Thoracic aorta (tissue), 2 donors: ENCODE measurements around the gene ZNF689. TPM values are rescaled to one million over a fixed set of nuclear protein-coding genes. Genes with fewer than 3 reads are reported as not detected.

ENCODE experiments used
- ATAC-seq: fragments of 150-250 bp; one replicate; pipeline ENCODE4 v1.8.0; 2017; ENCODE audit warnings: low read depth; ENCODE audit not compliant: insufficient number of reproducible peaks, low FRiP score
- DNase-seq: peaks from one replicate; pipeline ENCODE4 v3.0.0-alpha.2; 2020; ENCODE audit warnings: low spot score
- H3K27ac ChIP-seq, 2 donors: fragments of 200-600 bp; sonication (generic); 1 replicate in 1 of 2; 2 replicates in 1 of 2; pipeline ENCODE4 v1.5.1; 2016; ENCODE audit warnings: mild to moderate bottlenecking in 2 of 2, moderate library complexity in 2 of 2
- H3K27me3 ChIP-seq: fragments of 200-600 bp; sonication (generic); replicated peaks from 2 replicates; pipeline ENCODE4 v1.6.0; 2016; ENCODE audit warnings: mild to moderate bottlenecking; ENCODE audit not compliant: insufficient read depth
- H3K36me3 ChIP-seq: fragments of 200-600 bp; sonication (generic); one replicate; pipeline ENCODE4 v1.5.1; 2016
- H3K4me1 ChIP-seq, 2 donors: fragments of 200-600 bp; sonication (generic); 1 replicate in 1 of 2; 2 replicates in 1 of 2; pipeline versions ENCODE4 v1.5.1 to v1.6.0; 2016; ENCODE audit warnings: low read depth in 2 of 2, mild to moderate bottlenecking in 1 of 2; ENCODE audit not compliant: control insufficient read depth in 1 of 2
- H3K4me3 ChIP-seq: fragments of 200-600 bp; sonication (generic); 2 replicates; pipeline ENCODE4 v1.5.1; 2016; ENCODE audit warnings: mild to moderate bottlenecking
- H3K9me3 ChIP-seq: fragments of 200-600 bp; sonication (generic); 2 replicates; pipeline ENCODE4 v1.5.1; 2016
- total RNA-seq, 2 donors: library from RNA; depleted of rRNA; stranded (reverse); fragments of >200 nt; gene quantifications; one replicate each; pipeline versions ENCODE4 v1.1.0 to v1.2.3, GENCODE V29; 2016
- TF ChIP-seq, protein P1 (sequence below): fragments of 200-600 bp; sonication (generic); IDR thresholded peaks from one replicate; pipeline ENCODE4 v1.5.1; 2019; ENCODE audit warnings: antibody characterized with exemption

The ZNF689 gene
- total RNA-seq, 2 donors from 2014 or later = 7.4 to 17.0 TPM

DNA sequence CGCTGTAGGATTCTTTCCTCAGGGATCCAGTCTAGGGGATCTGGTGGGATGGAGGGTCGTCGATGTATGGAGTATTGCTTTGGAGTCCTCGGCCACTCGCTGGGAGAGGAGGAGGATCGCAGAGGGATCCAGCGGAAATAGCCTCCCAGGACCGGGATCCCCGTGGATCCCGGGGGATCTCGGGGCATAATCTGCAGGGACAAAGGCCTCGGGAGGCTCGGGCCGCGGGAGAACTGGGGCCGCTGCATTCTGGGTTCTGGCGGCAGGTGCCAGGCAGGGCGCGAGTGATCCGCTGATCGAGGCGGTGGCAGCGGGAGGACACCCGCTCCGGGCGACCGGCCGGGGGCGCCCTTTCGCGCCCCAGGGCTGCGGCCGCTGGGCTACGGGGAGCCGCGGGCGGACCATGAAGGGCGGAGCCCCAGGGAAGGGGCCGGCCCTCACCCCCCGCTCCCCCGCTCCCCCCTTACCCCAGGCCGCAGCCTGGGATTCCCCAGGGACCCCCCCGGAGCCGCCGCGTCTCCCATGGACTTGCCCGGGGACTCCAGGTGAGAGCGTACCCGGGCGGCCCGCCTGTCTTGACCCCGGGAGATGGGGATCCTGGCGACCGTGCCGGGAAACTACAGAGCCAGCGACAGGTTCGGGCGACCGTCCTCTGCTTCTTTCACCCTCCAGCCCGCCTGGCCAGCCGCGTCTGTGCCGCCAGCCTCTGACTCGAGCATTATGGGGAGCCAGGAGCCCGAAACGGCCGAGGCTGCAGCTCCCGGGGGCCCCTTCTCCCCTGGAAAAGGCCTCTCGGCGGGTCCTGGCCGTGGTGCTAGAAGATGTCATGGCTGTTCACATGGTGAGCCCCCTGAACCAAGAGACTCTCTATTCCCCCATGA is 41.2 kb upstream of the ZNF689 start:
- no peak for DNase-seq
- Histone ChIP-seq H3K36me3 (peaks cover 35% of the 10 kb centered on the region), H3K27ac (peak overlapping the region; percentile 97 to 99), H3K4me3 (peak overlapping the region; percentile 98), H3K27me3 (no peaks in the 10 kb centered on the region), H3K4me1 (peaks cover 4 to 29% of the 10 kb centered on the region in 2 donors), H3K9me3 (no peaks in the 10 kb centered on the region)
- ATAC-seq = peak; percentile 33
- TF ChIP-seq, protein P1, sequence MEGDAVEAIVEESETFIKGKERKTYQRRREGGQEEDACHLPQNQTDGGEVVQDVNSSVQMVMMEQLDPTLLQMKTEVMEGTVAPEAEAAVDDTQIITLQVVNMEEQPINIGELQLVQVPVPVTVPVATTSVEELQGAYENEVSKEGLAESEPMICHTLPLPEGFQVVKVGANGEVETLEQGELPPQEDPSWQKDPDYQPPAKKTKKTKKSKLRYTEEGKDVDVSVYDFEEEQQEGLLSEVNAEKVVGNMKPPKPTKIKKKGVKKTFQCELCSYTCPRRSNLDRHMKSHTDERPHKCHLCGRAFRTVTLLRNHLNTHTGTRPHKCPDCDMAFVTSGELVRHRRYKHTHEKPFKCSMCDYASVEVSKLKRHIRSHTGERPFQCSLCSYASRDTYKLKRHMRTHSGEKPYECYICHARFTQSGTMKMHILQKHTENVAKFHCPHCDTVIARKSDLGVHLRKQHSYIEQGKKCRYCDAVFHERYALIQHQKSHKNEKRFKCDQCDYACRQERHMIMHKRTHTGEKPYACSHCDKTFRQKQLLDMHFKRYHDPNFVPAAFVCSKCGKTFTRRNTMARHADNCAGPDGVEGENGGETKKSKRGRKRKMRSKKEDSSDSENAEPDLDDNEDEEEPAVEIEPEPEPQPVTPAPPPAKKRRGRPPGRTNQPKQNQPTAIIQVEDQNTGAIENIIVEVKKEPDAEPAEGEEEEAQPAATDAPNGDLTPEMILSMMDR = peak; percentile 61

DNA sequence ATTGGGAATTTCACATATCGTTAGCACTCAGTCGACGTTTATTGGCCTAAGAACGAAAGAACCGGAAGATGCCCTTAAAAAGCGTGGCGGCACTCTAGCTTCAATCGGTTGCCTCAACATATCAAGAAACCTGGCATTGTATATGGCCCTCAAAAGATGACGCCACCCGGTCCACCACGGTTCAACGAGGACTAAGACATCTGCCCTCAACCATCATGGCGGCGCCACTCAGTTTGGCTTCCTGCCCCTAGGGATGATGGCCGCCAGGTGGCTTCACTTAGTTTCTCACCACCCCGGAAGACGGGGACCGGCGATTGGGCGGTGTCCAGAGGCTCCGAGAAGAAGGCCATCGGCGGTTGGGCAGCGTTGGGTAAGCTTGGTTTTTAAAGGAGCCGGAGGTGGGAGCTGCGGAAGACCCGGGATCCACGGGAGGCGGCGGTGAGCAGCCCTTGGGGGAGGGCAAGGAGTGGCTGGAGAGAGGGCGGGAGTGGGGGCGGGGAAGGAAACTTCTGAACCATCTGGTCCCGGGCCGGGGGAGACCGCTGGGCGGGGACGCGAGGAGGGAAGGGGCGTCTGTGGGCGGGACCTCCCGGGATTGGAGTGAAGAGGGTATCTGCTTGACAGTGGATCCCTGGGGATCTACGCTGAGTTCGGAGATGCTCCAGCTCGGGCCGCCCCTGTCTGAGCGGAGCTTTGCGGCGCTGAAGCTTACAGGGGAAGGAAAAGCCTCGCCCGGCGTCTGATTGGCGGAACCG is 40.4 kb upstream of the ZNF689 start, which contains the start of gene PRR14:
TSS of gene PRR14 (plus strand) at position 592 of the 755 bp plus-strand sequence. CDS start 686 bp downstream, outside the sequence.
- TF ChIP-seq, protein P1 = peak; percentile 44
- Histone ChIP-seq H3K4me3 (peak within 1 kb of the TSS; percentile 98), H3K36me3 (peaks cover 28% of the 10 kb centered on the region)

DNA sequence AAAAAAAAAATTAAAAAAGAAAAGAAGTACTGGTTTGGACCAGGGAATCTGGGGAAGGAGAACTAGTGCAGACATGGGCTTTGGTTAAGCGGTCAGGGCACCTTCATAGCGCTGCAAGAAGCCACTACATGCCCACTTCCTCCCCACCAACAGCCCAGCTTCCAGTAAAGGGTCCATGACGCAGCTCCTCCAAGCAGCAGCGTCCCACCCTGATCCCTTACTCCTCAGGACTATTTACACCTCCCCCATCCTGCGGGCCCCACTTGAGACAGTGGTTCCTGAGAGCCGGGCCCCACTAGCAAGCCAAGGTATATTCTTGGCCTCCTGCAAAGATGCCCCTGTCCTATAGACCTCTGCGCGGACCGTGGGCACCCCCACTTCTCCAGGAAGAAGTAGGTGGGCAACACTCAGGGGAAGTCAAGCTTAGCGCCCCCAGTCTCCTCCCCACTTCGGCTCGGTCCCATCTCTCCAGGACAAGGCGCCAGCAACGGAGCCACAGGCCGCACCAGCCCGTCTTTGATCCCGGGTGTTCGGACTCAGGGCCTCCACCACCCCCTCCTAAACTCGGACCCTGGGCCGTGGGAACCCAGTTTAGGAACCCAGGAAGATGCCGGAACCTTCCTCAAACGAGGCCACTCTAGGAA is 39.7 kb upstream of the ZNF689 start:
- no peak for ATAC-seq
- H3K36me3 ChIP-seq = peaks cover 21% of the 10 kb centered on the region

More for the DNA sequence above, 40.4 kb upstream of the ZNF689 start, which contains the start of gene PRR14:
- peak within 1 kb of the TSS; percentile 97 to 99 for H3K27ac ChIP-seq
- no peaks in the 10 kb centered on the region for H3K9me3 ChIP-seq
- peak; percentile 99 for DNase-seq
- ATAC-seq = peak; percentile 87
- no peaks in the 10 kb centered on the region for H3K27me3 ChIP-seq
- H3K4me1 ChIP-seq = peaks cover 4 to 29% of the 10 kb centered on the region in 2 donors

DNA sequence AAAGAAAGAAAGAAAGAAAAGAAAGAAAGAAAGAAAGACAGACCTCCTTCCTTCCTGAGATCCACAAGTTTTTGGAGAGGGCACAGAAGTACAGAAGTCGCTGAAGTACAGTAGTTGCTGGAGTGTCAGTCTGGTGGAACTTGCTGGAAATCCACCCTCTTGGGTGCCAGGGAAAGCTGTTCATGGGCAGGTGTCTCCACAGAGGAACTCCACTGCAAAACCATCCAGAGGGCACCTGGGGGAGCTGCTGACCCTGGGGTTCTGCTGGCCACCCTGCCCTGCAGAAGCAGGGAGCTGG is 37.0 kb upstream of the ZNF689 start:
- Histone ChIP-seq H3K27ac (no peak overlapping the region), H3K9me3 (no peaks in the 10 kb centered on the region), H3K4me1 (peaks cover 3 to 11% of the 10 kb centered on the region in 2 donors), H3K27me3 (no peaks in the 10 kb centered on the region), H3K4me3 (no peak overlapping the region), H3K36me3 (no peaks in the 10 kb centered on the region)
- no peak for DNase-seq
- TF ChIP-seq, protein P1 = no peak
- ATAC-seq = no peak

More for the DNA sequence above, 39.7 kb upstream of the ZNF689 start:
- Histone ChIP-seq H3K9me3 (no peaks in the 10 kb centered on the region), H3K4me3 (peak overlapping the region; percentile 98), H3K27ac (peak overlapping the region; percentile 86 to 99), H3K27me3 (no peaks in the 10 kb centered on the region), H3K4me1 (peaks cover 4 to 29% of the 10 kb centered on the region in 2 donors)
- no peak for DNase-seq
- TF ChIP-seq, protein P1 = no peak

DNA sequence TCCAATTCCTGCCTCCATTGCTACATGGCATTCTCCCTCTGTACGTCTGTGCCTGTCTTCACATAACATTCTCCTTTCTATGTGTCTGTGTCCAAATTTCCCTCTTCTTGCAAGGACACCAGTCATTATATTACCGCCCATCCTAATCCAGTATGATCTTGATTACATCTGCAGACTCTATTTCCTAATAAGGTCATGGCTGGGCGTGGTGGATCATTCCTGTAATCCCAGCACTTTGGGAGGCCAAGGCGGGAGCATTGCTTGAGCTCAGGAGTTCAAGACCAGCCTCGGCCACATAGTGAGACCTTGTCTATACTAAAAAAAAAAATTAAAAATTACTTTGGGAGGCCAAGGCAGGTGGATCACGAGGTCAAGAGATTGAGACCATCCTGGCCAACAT is 35.5 kb upstream of the ZNF689 start:
- H3K4me1 ChIP-seq = peaks cover 0 to 5% of the 10 kb centered on the region in 2 donors
- ATAC-seq = no peak

More for the DNA sequence above, 35.5 kb upstream of the ZNF689 start:
- Histone ChIP-seq H3K27ac (no peak overlapping the region), H3K27me3 (no peaks in the 10 kb centered on the region), H3K4me3 (no peak overlapping the region), H3K36me3 (no peaks in the 10 kb centered on the region), H3K9me3 (no peaks in the 10 kb centered on the region)
- no peak for DNase-seq
- TF ChIP-seq, protein P1 = no peak
